Activated naive CD8-positive, alpha-beta T cell treated with anti-CD3 and anti-CD28 coated beads, Interleukin-2, amount 50 U/mL, for 16 hours (primary cell): ENCODE data around the gene CCRL2.
"Not testable (repeated sequence)": the region's sequence is repeated elsewhere in the genome, so short reads cannot be mapped to it uniquely, and the experiment has no call there.

Source experiments
- DNase-seq: peaks from one replicate; pipeline ENCODE4 v3.0.0-alpha.2; 2020; ENCODE audit warnings: low read depth, low spot score

Gene CCRL2

GRCh38 chr3:46429250-46429649 lies 22.2 kb downstream of the CCRL2 start:
- DNase-seq = no peak

- no peak for DNase-seq
Measured at GRCh38 chr3:46429671-46430070, 22.6 kb downstream of the CCRL2 start.

GRCh38 chr3:46430879-46431278 lies 23.8 kb downstream of the CCRL2 start:
- DNase-seq = not testable (repeated sequence)

- not testable (repeated sequence) for DNase-seq
Measured at GRCh38 chr3:46431905-46432304, 24.8 kb downstream of the CCRL2 start.

- DNase-seq = not testable (repeated sequence)
Measured at GRCh38 chr3:46433118-46433517, 26.1 kb downstream of the CCRL2 start.

GRCh38 chr3:46433841-46434240 lies 26.8 kb downstream of the CCRL2 start:
- DNase-seq = no peak

- DNase-seq = no peak
Measured at GRCh38 chr3:46435081-46435726, 28.1 kb downstream of the CCRL2 start.

- no peak for DNase-seq
Measured at GRCh38 chr3:46438831-46439230, 31.8 kb downstream of the CCRL2 start.

- DNase-seq = no peak
Measured at GRCh38 chr3:46440531-46441294, 33.7 kb downstream of the CCRL2 start.

GRCh38 chr3:46442576-46443530 lies 35.8 kb downstream of the CCRL2 start:
- DNase-seq = no peak

GRCh38 chr3:46447228-46447985 lies 40.3 kb downstream of the CCRL2 start:
- no peak for DNase-seq

GRCh38 chr3:46448721-46449120 lies 41.7 kb downstream of the CCRL2 start:
- DNase-seq = no peak

GRCh38 chr3:46449755-46450552 lies 42.9 kb downstream of the CCRL2 start:
- no peak for DNase-seq

GRCh38 chr3:46453526-46454208 lies 46.6 kb downstream of the CCRL2 start:
- DNase-seq = no peak

GRCh38 chr3:46454209-46454595 lies 47.1 kb downstream of the CCRL2 start:
- DNase-seq = no peak

GRCh38 chr3:46454606-46455005 lies 47.5 kb downstream of the CCRL2 start:
- DNase-seq = no peak

GRCh38 chr3:46455231-46456115 lies 48.4 kb downstream of the CCRL2 start:
- no peak for DNase-seq

GRCh38 chr3:46456118-46456517 lies 49.1 kb downstream of the CCRL2 start:
- no peak for DNase-seq
